HTR-8/SVneo (cell line): ENCODE measurements around the gene SFSWAP.

Source experiments
- DNase-seq: peaks from one replicate; pipeline ENCODE4 v3.0.0; 2011; ENCODE audit warnings: low spot score, mixed read lengths; ENCODE audit not compliant: insufficient read length
- FAIRE-seq: peaks from 2 replicates; lab custom pipeline; 2011; peaks lifted over from hg19 to GRCh38; lab: Jason Lieb, UNC

The SFSWAP gene

DNA sequence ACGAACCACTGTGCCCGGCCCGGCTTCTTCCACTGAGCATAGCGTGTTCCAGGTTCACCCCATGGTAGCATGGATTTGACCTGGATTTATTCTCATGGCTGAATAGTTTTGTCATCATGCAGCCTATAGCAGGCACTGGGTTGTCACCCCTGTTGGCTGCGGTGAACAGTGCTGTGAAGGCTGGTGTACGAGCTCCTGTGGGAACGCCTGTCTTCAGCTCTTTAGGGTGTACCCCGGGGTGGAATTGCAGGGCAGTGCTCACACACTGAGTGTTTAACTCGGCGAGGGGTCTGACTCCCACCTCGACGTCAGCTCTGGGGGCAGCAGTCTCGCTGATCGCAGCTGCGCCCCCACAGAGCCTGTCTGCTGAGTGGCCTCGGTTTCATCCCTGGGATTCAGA is 132.6 kb downstream of the SFSWAP start:
- DNase-seq: no peak
- FAIRE-seq: no peak

DNA sequence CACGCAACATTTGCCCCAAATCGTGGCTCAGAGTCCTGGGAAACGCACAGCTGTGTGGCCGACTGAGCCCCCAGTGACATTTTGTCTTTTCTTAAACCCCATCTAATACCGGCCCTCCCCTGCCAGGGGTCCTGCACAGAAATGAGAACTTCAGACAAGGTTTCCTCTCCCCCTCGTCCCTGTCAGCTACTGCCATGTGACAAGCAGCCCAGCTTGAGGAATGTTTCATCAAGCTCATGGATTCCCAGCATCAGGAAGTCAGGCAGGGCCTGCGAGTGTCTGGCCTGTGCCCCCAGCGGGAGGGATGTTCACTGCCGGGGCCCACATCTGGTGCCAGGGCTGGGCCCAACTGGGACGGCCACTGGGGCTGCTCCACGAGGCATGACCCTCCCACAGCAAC is 133.2 kb downstream of the SFSWAP start:
- FAIRE-seq (no peak), DNase-seq (no peak)

DNA sequence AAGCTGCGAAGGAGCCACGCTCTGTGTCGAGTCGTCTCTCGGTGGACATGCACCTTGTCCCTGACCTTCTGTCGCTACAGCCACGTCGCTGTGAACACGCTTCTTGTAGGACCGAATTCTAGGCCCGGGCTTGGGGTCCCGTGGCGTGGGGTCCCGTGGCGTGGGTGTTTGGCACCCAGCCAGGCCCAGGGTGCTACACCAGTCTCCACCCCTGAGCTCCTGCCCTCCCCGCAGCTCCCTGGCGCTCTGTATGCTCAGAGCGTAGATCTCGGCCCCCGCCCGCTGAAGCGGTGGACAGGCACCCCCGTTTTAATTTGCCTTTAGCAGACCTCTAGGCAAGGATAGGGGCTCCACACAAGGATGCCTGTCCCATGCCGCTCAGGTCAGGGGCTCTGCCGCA is 133.8 kb downstream of the SFSWAP start:
- DNase-seq: no peak
- FAIRE-seq: no peak

DNA sequence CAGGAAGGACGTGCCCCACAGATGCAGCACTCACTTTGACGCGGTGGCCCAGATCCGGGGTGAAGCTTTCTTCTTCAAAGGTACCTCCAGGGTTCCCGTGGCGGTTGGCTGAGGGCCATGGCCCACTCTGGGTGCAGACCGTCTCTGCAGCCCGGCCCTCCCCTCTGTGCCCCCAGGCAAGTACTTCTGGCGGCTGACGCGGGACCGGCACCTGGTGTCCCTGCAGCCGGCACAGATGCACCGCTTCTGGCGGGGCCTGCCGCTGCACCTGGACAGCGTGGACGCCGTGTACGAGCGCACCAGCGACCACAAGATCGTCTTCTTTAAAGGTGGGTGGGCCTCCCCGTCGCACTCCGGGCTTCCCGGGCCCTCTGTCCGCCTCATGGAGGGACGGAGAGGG is 134.2 kb downstream of the SFSWAP start:
- DNase-seq (no peak), FAIRE-seq (no peak)

DNA sequence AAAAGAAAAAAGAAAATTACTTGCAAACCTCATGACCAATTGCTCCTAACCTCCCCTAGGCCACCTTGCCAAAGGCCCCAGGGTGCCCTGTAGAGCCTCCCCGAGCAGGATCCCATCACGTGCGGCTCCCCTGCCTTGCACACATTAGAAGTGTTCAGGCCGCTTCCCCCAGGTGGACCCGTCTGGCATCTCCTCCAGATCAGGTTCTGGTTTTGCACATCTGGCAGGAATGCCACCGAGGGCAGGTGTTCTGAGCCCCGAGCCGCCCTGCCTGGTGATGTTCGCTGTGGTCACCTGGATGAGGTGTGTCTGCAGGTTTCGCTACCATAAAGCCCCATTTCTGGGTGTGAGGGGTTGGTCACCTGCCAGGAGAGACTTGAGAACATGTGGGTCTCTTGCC is 136.6 kb downstream of the SFSWAP start:
- FAIRE-seq: no peak

DNA sequence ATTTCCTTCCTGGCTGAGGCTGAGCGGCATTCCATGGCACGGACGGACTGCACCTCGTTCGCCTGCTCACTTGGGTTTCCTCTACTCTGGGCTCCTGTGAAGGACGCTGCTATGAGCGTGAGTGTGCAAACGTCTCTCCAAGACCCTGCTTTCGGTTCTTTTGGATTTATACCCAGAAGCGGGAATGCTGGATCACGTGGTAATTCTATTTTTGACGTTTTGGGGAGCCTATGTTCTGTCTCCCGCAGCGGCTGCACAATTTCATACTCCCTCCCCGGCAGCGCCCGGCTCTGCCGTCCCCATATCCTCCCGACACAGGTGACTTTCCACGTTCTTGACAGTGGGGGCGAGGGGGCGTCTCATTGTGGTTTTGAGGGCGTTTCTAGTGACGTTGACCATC is 137.9 kb downstream of the SFSWAP start:
- DNase-seq (no peak), FAIRE-seq (no peak)

More for the DNA sequence above, 136.6 kb downstream of the SFSWAP start:
- DNase-seq: no peak
